ENCODE measurements around the gene LGALS3.

- TF ChIP-seq CTCF (IDR thresholded peaks at IDR 0.05): no peak
- TF ChIP-seq POLR2A (IDR thresholded peaks at IDR 0.05): no peak
Measured at GRCh38 chr14:55139696-55140509, 10.9 kb downstream of the LGALS3 start.
